Type B pancreatic cell (in vitro differentiated cells): ENCODE measurements around the gene DOCK4. TPM values are rescaled to one million over a fixed set of nuclear protein-coding genes. Genes with fewer than 3 reads are reported as not detected.

Experiments
- DNase-seq: peaks from one replicate; pipeline ENCODE4 v3.0.0; 2021; ENCODE audit warnings: mixed read lengths; ENCODE audit not compliant: unreplicated experiment; ENCODE audit errors: extremely low spot score
- H3K27ac Mint-ChIP-seq: 2 replicates; pipeline ENCODE4 v1.8.0; 2021; ENCODE audit warnings: mild to moderate bottlenecking, mixed read lengths
- H3K27me3 Mint-ChIP-seq: 2 replicates; pipeline ENCODE4 v1.8.0; 2021; ENCODE audit warnings: mixed read lengths
- H3K36me3 Mint-ChIP-seq: 2 replicates; pipeline ENCODE4 v1.8.0; 2021; ENCODE audit warnings: mixed read lengths
- H3K4me1 Mint-ChIP-seq: one replicate; pipeline ENCODE4 v1.8.0; 2021; ENCODE audit warnings: mixed read lengths; ENCODE audit not compliant: unreplicated experiment
- H3K4me3 Mint-ChIP-seq: 2 replicates; pipeline ENCODE4 v1.8.0; 2021; ENCODE audit warnings: mild to moderate bottlenecking, mixed read lengths
- H3K9me3 Mint-ChIP-seq: 2 replicates; pipeline ENCODE4 v1.8.0; 2021; ENCODE audit warnings: mixed read lengths
- CTCF ChIP-seq: fragments of 200-600 bp; sonication (generic); conservative IDR thresholded peaks from 2 replicates; pipeline ENCODE4 v1.5.0; 2021; ENCODE audit warnings: antibody characterized with exemption, mild to moderate bottlenecking
- total RNA-seq: library from RNA; stranded (reverse); gene quantifications from 2 replicates; pipeline ENCODE4 v1.2.1, GENCODE V29; 2021; ENCODE audit warnings: low replicate concordance

Gene DOCK4
- total RNA-seq, 1 donor from 2014 or later, result 24.6 TPM

GRCh38 chr7:112092306-112092705 lies 113.9 kb downstream of the DOCK4 start:
- no peak overlapping the region for H3K4me3 Mint-ChIP-seq
- no peak overlapping the region for H3K27ac Mint-ChIP-seq
- no peak for DNase-seq
- peaks cover 20% of the 10 kb centered on the region for H3K4me1 Mint-ChIP-seq
- H3K36me3 Mint-ChIP-seq, result peaks cover 8% of the 10 kb centered on the region
- TF ChIP-seq CTCF, result no peak
- no peaks in the 10 kb centered on the region for H3K9me3 Mint-ChIP-seq
- H3K27me3 Mint-ChIP-seq, result no peaks in the 10 kb centered on the region

GRCh38 chr7:112091768-112092167 lies 114.4 kb downstream of the DOCK4 start:
- Mint-ChIP-seq H3K4me3 (no peak overlapping the region), H3K36me3 (peaks cover 7% of the 10 kb centered on the region), H3K27ac (no peak overlapping the region), H3K4me1 (peaks cover 21% of the 10 kb centered on the region), H3K27me3 (no peaks in the 10 kb centered on the region), H3K9me3 (no peaks in the 10 kb centered on the region)
- no peak for TF ChIP-seq CTCF
- no peak for DNase-seq

GRCh38 chr7:112089551-112089950 lies 116.6 kb downstream of the DOCK4 start:
- Mint-ChIP-seq H3K36me3 (peaks cover under 1% of the 10 kb centered on the region), H3K27me3 (no peaks in the 10 kb centered on the region), H3K27ac (no peak overlapping the region), H3K4me1 (peaks cover 31% of the 10 kb centered on the region), H3K4me3 (no peak overlapping the region), H3K9me3 (no peaks in the 10 kb centered on the region)
- TF ChIP-seq CTCF, result no peak
- DNase-seq, result no peak

GRCh38 chr7:112088484-112089016 lies 117.6 kb downstream of the DOCK4 start:
- H3K27me3 Mint-ChIP-seq, result no peaks in the 10 kb centered on the region
- peaks cover 31% of the 10 kb centered on the region for H3K4me1 Mint-ChIP-seq
- no peak for TF ChIP-seq CTCF
- H3K27ac Mint-ChIP-seq, result no peak overlapping the region
- no peaks in the 10 kb centered on the region for H3K9me3 Mint-ChIP-seq
- DNase-seq, result no peak
- no peak overlapping the region for H3K4me3 Mint-ChIP-seq
- H3K36me3 Mint-ChIP-seq, result no peaks in the 10 kb centered on the region

- no peak overlapping the region for H3K4me3 Mint-ChIP-seq
- no peaks in the 10 kb centered on the region for H3K9me3 Mint-ChIP-seq
- H3K27ac Mint-ChIP-seq, result no peak overlapping the region
- DNase-seq, result no peak
- H3K4me1 Mint-ChIP-seq, result peaks cover 14% of the 10 kb centered on the region
- TF ChIP-seq CTCF, result no peak
- H3K27me3 Mint-ChIP-seq, result no peaks in the 10 kb centered on the region
- no peaks in the 10 kb centered on the region for H3K36me3 Mint-ChIP-seq
These were observed 119.5 kb downstream of the DOCK4 start for GRCh38 chr7:112086496-112087254.
